DMS153 treated with DMSO at 0.1 percent for 48 hours (cell line): Measurements from ENCODE around the gene HOXC6.

Experiments
- DNase-seq: peaks from one replicate; lab custom pipeline; 2025; ENCODE audit not compliant: unreplicated experiment; lab: John Stamatoyannopoulos, UW

HOXC6 gene

DNA sequence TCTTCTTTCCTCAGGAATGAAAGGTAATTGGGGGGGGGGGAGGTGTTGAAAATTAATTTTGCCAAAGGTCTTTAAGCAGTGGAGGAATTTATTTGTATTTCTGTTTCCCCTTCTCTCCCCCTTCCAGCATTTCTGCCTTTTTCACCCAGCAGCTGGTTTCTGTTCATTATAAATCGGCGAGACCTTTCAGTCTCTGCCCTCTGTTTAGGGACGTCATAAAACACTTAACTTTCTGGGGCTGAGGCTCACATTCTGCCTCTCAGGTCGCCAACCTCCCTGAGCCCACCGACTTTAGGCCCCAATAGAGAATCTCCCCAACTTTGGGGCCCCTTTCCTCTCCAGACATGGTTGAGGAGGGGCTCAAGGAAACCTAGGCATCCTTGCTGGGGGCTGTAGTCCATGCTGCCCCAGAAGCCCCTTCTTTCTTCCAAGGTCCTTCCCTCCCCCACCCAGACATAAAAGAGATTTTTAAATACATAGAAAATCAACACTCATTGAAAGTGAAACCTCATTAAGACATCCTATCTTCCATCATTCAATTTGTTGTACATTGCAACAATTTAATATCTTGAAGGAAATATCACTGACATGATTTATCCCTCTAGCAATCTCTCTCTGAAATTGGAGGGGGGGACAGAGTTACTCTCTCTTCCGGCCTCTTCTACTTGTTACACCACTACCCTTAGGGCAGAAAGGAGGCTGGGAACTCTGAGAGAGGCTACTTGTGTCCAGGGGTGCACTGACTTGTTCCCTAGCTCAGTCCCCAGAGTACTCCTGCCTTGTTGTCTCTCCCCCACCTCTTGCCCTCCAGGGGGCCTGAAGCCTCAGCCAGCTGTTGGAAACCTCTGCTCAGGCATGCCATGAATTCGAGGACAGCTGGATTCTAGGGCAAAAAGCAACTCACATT, 2.5 kb upstream of the HOXC6 start:
- no peak for DNase-seq

DNA sequence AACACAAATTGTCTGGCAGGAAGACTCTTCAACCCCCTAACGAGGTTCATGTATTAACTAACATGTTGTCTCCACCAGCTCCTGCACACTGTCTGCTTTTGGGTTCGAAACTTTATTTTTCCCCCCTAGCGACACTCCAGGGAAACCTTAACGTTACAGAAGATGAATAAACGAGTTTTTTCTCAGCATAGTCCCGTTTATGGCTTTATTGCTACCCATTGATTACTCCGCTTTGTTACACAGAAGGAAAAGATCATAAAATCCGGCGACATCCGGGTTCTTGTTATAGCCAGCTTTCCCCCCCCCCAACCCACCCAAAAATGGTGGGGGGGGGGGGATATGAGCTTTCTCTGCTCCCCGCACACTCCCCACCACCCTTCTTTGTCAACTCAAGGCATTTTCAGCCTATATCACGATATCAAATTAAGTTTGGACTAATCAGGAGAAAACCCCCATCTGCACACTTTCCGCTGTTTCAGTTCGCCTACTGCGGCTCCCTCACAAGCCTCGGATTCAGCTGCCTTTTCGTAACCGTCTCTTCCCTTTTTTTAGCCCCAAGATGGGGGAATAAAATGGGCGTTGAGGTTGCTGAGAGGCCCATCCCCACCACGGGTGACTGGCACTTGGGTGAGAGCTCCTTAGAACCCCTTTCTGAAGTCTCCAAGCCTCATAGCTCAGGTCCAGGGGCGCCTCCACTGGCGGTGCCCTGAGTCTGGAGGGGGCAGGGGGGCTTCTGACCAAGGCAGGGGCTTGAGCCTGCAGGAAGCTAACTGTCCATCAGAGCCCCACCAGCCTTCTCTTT, 1.4 kb upstream of the HOXC6 start:
- DNase-seq = no peak

DNA sequence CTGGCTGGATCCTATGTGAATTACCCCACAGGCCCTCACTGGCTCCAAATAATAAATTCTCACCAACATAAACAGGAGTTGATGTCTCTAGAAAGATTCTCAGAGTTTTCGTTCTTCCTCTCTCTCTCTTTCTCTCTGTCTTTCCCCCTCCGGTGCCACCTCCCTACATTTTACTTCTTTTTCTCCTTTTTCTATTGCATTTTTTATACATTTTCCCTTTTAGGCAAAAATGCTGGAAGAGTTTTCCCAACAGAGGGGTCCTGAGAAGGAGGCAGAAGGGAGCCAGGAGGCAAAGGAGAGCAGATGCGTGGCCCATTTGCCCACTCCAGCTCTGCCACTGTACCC, 826 bp upstream of the HOXC6 start:
- no peak for DNase-seq

DNA sequence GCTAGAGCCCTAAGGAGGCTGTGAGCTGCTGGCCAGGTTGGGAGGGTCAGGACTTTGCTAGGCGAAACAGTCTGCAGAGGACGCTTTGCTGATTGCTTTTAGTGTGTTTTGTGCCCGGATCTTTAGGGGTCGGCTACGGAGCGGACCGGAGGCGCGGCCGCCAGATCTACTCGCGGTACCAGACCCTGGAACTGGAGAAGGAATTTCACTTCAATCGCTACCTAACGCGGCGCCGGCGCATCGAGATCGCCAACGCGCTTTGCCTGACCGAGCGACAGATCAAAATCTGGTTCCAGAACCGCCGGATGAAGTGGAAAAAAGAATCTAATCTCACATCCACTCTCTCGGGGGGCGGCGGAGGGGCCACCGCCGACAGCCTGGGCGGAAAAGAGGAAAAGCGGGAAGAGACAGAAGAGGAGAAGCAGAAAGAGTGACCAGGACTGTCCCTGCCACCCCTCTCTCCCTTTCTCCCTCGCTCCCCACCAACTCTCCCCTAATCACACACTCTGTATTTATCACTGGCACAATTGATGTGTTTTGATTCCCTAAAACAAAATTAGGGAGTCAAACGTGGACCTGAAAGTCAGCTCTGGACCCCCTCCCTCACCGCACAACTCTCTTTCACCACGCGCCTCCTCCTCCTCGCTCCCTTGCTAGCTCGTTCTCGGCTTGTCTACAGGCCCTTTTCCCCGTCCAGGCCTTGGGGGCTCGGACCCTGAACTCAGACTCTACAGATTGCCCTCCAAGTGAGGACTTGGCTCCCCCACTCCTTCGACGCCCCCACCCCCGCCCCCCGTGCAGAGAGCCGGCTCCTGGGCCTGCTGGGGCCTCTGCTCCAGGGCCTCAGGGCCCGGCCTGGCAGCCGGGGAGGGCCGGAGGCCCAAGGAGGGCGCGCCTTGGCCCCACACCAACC, 1.5 kb downstream of the HOXC6 start:
- no peak for DNase-seq

DNA sequence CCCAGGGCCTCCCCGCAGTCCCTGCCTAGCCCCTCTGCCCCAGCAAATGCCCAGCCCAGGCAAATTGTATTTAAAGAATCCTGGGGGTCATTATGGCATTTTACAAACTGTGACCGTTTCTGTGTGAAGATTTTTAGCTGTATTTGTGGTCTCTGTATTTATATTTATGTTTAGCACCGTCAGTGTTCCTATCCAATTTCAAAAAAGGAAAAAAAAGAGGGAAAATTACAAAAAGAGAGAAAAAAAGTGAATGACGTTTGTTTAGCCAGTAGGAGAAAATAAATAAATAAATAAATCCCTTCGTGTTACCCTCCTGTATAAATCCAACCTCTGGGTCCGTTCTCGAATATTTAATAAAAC, 2.2 kb downstream of the HOXC6 start:
- no peak for DNase-seq

DNA sequence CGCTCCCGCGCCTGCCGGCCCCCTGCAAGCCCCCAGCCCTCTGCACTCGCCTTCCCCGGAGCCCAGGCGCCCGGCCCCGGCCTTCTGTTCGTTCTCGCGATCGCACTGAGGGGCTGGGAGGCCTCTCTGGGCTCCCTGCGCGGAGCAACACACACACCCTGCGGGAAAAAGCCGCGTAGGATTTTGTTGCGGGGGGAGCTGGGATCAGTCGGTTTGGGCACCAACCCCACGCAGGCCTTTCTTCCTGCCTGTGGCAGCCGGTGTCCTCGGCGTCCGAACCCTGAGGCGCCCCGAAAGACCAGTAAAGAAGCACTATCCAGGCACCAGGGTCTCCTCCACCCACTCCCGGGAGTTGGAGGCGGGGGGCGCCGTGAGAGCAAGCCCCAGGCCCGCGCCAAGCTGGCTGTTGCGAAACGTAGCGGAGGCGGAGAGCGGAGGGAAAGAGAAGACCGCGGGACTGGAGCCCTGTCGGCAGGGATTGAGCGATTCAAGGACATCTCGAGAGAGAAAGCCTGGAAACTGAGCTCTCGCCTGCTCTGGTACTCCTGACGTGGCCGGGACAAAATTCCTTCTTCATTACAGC, 2.7 kb downstream of the HOXC6 start:
- no peak for DNase-seq

DNA sequence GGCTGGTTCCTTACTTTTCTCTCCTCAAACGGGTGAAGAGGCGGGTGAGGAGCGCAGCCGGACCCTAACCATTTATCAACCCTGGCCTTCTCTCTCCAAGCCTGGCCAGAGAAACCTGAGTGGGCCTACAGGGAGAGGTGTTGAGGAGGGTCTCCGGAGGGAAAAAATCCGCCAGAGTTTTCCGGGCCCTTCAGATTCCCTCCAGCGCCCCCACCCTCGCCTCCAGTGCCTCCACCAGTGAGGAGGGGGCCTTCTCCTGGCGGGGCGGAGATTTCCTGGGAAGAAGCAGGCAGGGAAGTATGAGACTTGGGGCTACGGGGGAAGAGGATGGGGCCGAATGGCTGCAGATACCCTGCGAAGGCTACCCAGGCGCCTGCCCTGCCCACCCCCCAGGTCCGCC, 3.2 kb downstream of the HOXC6 start:
- no peak for DNase-seq

DNA sequence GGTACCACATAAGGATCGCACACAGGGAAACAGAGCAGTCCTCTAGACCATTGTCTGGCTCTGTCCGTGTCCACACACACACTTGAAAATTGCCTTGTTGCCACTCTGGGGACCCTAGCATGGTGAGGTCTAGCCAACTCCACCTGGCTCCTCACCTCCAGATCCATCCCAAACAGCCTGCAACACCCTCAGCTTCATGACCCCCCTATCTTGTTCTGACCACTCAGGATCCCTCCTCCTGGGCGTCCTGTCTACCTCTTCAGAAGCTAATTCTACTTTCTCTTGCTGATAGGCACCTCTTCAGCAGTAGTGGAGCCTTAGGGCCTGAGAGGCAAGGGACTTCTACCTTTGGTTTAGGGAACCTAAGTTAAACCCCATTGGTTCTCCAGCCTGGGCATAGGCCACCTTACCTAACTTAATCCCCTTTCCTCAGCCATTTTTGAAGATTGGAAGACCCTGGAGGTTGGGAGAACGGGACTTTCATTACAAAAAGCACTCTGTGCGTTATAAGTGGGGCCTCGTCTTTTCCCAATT, 3.9 kb downstream of the HOXC6 start:
- DNase-seq = no peak

DNA sequence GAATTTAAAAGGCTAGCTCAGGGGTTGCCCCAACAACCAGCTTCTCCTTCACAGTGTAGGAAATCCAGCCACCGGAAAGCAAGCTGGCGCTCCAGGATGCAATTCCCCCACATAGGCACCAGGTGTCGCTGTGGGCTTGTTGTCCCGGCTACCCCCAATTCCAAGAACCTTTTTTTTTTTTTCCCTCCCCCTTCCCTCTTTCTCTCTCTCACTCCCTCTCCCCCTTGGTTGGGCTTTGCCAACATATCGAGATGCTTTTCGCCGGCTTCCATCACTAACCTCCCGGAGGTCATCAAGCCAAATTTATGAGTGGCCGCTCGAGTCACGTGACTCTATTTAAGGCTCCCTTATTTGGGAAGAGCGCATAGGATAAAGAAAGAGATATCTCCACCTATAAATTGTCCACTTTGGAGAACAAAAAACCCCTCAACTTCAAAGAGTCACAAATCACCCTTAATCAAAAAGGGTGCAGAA, 4.4 kb downstream of the HOXC6 start, which contains the start of gene HOXC5:
Gene HOXC5, plus strand, starts transcription at position 424 of the 474 bp plus-strand sequence. CDS start 73 bp downstream, outside the sequence.
- DNase-seq = peak; percentile 53

DNA sequence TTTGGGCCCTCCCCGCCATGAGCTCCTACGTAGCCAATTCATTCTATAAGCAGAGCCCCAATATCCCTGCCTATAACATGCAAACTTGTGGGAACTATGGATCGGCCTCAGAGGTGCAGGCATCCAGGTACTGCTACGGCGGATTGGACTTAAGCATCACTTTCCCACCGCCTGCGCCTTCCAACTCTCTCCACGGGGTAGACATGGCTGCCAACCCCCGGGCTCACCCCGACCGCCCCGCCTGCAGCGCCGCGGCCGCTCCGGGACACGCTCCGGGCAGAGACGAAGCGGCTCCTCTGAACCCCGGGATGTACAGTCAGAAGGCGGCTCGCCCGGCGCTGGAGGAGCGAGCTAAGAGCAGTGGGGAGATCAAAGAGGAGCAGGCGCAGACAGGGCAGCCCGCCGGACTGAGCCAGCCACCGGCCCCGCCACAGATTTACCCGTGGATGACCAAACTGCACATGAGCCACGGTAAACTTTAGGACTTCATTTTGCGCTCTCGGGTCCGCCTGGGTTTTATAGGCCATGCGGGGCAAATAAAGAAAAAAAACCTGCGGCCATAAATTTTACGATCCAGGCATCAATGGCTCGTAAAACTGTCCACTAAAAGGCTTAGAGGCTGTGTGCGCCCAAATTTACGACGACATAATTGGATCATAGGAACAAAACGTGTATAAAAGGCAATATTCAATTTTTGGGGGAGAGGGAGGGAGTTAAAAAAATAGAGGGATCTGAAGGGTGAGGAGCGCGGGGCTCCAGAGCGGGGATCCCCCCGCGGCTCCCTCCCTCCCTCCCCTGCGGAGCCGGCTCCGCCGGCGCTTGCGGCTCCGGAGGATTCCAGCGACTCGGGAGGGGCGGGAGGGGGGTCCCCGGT, 5.1 kb downstream of the HOXC6 start:
- DNase-seq = peak; percentile 68

DNA sequence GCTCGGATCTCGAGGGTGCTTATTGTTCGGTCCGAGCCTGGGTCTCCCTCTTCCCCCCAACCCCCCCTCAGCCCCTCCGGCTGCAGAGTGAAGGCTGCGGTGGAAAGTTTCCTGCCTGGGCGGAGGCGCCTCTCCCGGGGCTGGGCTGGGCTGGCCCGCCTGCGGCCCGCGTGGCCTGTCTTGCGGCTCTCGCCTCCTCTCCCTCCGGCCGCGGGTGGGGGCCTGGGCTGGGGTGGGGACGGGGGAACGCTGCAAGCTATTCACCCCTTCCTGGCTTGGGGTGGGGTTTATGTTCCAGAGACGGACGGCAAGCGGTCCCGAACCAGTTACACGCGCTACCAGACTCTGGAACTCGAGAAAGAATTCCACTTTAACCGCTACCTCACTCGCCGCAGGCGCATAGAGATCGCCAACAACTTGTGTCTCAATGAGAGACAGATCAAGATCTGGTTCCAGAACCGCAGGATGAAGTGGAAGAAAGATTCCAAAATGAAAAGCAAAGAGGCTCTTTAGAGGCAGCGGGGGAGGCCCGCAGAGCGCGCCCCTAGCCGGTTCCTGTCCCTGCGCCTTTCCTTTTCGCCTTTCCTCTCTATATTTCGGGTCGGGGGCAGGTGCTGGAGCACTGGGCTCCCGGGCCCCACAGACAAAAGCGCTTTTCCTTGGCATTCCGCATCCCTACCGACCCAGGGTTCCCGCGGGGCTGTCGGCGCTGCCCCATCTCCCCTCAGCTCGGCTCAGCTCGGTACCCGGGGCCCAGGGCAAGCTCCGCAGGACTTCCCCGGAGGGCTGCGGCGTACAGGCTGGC, 5.9 kb downstream of the HOXC6 start:
- no peak for DNase-seq

DNA sequence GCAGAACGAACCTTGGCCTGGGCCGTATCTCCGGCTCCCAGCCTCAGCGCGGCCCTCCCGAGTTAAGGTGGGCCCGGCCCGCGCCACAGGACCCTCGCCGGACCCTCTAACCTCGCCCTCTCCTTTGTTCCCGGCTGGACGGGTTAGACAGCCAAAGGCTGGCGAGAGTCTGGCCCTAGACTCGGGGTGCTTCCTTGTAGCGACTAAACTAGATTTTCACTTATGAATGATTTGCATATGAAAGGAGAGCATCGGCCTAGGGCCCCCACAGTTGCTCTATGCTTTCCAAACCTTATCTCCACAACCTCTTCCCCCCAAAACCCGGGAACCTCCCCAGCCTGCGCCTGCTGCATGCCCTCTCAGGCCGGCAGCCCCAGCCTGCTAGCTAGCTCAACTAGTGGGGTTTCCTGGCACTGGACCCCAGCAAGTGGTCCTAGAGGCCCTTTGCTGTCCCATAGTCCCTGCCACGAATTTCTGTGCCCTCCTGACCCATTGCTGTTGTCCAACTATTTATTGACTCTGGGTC, 6.6 kb downstream of the HOXC6 start:
- DNase-seq = no peak

DNA sequence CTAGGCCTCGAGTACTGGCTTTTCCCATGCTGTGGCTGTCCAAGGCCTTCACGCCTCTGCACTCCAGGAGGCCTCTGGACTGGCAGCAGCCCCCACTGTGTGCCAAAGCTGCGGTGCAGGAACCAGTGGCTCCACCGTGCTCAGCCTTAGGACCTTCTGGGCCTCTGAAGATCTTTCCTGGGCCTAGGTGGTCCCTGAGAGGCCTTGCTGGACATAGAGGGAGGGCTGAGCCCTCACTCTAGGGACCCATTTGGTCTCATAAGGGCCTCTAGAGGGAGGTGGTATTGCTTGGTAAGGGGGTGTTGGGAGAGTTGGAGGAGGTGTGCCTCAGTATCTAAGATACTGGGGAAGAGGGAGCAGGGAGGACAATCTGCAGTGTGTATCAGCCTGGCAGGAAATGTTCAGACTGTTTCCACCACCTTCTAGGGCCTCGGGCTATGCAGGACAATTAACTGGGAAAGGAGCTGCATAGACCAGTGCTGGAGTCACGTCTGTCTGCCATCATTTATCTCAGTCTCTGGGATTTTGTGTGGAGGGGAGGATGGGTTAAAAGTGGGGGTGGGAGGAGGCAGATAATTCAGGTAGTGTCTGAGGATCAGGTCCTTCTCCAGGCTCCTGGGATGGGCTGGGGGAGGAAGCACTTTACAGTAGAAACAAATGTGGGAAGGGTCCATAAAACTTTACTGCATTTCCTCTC, 7.5 kb downstream of the HOXC6 start:
- DNase-seq = no peak

DNA sequence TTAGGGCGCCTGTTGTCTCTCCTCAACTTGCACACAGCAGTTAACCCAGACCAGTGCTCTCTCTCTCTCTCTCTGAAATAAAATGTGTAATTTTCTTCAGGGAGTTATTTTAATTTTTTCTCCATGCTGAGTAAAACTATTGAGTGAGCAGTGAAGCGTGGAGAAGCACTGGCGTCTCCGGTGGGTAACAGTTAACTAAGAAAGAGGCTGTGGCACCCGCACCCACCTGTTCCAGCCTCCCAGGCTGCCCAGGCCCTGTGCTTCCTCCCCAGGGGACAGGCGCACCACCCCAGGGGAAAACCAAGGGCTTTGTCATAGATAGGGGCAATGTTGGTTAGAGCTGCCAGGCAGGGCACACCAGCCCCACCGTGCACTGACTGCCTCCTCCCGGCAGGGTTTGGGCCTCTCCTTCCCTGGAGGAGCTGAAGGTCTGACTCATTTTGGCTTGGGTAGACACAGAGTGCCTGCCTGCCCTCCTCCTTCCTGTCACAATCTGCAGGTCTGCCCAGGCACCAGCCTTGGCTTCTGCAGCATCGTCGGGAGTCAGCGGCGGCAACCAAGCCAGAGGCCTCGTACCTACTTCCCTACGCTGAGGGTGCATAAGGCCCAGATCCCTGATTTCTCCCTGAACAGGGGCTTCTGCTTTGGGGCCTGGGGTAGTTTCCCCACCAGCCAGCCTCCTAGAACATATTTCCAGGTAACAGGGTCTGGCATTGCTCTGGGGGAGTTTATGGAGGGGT, 8.6 kb downstream of the HOXC6 start:
- no peak for DNase-seq

DNA sequence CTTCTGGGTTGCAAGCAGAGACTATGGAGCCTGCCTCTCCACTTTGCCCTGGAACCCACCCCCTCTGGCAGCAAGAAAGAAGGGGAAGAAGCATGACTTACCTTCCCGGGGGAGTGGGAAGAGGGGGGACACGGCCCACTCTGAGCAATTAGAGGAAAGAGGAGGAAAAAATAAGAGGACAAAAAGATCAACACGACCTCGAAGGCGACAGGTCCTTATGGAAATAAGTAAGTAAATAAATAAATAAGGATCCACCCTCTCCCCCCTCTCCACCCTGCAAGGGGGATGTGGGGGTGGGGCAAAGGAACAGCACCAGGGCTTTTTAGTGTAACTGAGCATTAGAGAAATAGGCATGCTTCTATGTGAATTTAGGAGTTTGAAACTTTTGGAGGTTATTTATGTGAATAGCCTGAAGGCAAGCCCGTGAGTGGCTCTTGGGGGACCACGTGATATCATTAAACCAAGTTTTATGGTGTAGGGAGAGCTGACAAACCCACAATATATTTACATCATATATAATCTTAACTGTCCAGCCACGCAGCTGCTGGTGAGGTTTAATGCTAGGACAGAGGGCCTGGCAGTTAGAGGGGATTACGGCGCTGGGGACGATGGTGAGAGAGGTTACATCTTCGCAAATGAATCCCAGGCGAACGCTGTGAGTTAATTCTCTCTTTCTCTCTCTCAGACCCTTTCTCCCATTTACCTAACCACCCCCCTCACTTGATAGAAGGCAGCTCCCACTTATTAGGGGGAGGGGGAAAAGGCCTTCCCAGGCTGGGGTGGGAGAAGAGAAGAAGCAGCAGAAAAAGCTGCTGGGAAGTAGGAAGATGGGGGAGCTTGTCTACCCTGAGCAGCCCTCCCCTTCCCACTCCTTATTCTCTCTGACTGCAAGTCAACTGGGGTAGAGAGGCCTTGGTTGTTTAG, 9.4 kb downstream of the HOXC6 start:
- no peak for DNase-seq

DNA sequence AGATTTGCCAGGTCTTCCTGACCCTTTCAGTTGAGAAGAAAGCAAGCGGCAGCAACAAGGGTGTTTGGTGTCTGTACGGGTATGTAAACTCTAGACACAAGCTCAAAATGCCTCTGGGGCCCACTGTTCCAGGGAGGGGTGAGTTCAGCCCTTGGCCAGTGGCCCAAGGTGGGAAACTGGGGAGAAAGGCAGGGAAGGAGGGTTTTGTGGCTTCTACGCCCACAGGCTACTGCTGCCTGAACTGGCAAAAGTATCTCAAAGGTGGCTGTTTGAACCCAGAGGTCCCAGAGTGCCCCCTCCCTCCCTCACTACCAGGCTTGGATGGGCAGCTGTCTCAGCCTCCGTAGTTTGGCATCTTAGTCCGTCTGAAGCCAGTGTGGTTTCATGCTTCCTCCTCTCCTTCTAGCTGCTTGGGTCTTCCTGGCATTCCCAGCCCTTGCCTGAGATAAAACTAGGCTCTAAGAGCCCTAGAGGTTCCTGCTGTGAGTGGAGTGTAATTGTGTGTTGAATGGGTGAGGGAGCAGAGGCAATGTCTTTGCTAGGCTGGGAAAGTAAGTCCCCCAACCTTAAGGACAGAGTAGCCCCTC, 10.1 kb downstream of the HOXC6 start:
- no peak for DNase-seq
